Right atrium auricular region (tissue), 2 donors: Measurements from ENCODE around the gene CD58. TPM values are rescaled to one million over a fixed set of nuclear protein-coding genes. Genes with fewer than 3 reads are reported as not detected.

Experiments used
- DNase-seq: peaks from one replicate; pipeline ENCODE4 v3.0.0-alpha.2; 2019; ENCODE audit warnings: low spot score
- H3K27ac ChIP-seq, 2 donors: fragments of 200-600 bp; sonication (generic); 1 replicate in 1 of 2; 2 replicates in 1 of 2; pipeline ENCODE4 v1.5.1; 2016 to 2019
- H3K27me3 ChIP-seq, 2 donors: fragments of 200-600 bp; sonication (generic); one replicate each; pipeline versions ENCODE4 v1.5.1 to v1.6.0; 2017 to 2019
- H3K36me3 ChIP-seq: fragments of 200-600 bp; sonication (generic); one replicate; pipeline ENCODE4 v1.5.1; 2016
- H3K4me1 ChIP-seq, 2 donors: fragments of 200-600 bp; sonication (generic); one replicate each; pipeline versions ENCODE4 v1.5.1 to v1.6.0; 2017 to 2019
- H3K4me3 ChIP-seq, 2 donors: fragments of 200-600 bp; sonication (generic); 1 replicate in 1 of 2; 2 replicates in 1 of 2; pipeline ENCODE4 v1.5.1; 2017 to 2019; ENCODE audit warnings: mild to moderate bottlenecking in 1 of 2, moderate library complexity in 1 of 2
- H3K9me3 ChIP-seq, 2 donors: fragments of 200-600 bp; sonication (generic); one replicate each; pipeline ENCODE4 v1.5.1; 2019
- CTCF ChIP-seq, 2 donors: fragments of 200-600 bp; sonication (generic); IDR thresholded peaks; one replicate each; pipeline ENCODE4 v1.5.1; 2019; ENCODE audit warnings: antibody characterized with exemption in 2 of 2
- total RNA-seq, 2 donors: library from RNA; depleted of rRNA; stranded (reverse); fragments of >200 nt; gene quantifications; one replicate each; pipeline ENCODE4 v1.1.0, GENCODE V29; 2016

Gene CD58
- total RNA-seq, 2 donors from 2014 or later: 26.4 to 27.4 TPM

DNA sequence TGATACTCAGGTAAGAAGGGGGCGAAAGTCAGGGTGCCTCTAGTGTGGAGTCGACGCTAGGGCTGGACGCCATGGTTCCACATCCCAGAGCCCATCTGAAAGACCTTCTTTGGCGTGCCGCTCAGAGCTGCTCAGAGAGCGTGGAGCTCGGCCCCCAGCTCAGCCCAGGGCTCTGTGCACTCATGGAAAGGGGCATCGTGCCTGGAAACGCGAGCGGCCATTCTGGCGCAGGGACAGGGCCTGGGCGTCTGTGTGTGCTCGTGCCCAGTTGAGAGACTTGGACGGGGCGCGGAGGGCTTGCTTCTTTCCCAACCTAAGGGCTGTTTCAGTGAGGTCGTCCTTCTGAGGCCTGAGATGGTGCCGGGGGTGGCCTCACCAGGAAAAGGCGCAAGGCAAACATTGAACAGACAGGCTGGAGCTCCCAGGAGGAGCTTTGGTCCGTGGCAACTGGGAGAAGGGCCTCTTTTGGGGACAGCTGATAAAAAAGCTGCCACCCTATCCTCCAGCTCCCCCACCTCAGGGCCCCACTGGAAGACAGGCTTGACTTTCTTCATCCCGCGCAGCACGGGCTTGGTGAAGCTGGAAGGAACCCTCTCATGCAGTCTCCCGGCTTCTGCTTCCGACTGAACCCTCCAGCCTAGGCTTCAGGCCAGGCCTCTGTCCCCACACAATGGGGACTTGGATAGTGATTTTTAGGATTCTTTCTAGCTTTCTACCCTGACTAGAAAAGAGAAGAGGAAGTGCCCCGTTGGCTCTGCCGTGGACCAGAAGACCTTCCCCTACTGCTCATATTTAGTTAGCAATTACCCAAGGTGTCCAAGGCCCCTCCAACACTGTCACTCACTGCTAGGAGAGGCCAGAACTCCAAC lies 77.1 kb downstream of the CD58 start:
- no peak for TF ChIP-seq CTCF (IDR thresholded peaks at IDR 0.05)
- Histone ChIP-seq H3K27ac (no peak overlapping the region), H3K9me3 (no peaks in the 10 kb centered on the region), H3K4me1 (peaks cover 0 to 23% of the 10 kb centered on the region in 2 donors), H3K27me3 (no peaks in the 10 kb centered on the region), H3K4me3 (no peak overlapping the region), H3K36me3 (no peaks in the 10 kb centered on the region)
- no peak for DNase-seq

- DNase-seq: no peak
- Histone ChIP-seq H3K27me3 (no peaks in the 10 kb centered on the region), H3K27ac (no peak overlapping the region), H3K4me3 (no peak overlapping the region), H3K9me3 (no peaks in the 10 kb centered on the region), H3K4me1 (peaks cover 0 to 22% of the 10 kb centered on the region in 2 donors), H3K36me3 (no peaks in the 10 kb centered on the region)
- TF ChIP-seq CTCF (IDR thresholded peaks at IDR 0.05): no peak
Measured at GRCh38 chr1:116493036-116493435, 77.8 kb downstream of the CD58 start.

DNA sequence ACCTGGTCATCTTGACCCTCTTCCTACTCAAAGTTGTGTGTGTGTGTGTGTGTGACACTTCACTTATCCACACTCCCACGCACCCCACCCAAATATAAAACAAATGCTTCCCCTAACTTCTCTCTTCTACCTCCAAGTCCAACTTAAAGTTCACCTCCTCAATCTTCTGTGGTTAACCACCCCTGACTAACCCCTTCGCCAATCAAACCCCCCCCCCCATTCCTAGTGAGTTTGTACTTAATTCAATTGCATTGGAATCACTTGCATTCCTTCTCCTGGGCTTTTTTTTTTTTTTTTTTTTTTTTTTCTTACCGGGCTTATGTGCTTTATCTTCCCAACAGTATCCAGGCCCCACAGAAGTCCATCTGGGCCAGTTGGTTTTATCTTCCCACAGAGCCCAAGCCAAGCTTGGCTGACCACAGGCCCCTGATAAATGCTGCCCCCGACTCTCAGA lies 78.4 kb downstream of the CD58 start:
- Histone ChIP-seq H3K4me1 (peaks cover 0 to 22% of the 10 kb centered on the region in 2 donors), H3K27ac (no peak overlapping the region), H3K36me3 (no peaks in the 10 kb centered on the region)

GRCh38 chr1:116491700-116492357 lies 79.0 kb downstream of the CD58 start:
- Histone ChIP-seq H3K27me3 (no peaks in the 10 kb centered on the region), H3K4me1 (peaks cover 0 to 22% of the 10 kb centered on the region in 2 donors), H3K36me3 (no peaks in the 10 kb centered on the region), H3K4me3 (no peak overlapping the region), H3K27ac (no peak overlapping the region), H3K9me3 (no peaks in the 10 kb centered on the region)
- DNase-seq: no peak
- no peak for TF ChIP-seq CTCF (IDR thresholded peaks at IDR 0.05)

More for the DNA sequence above, 78.4 kb downstream of the CD58 start:
- DNase-seq: no peak
- Histone ChIP-seq H3K27me3 (no peaks in the 10 kb centered on the region), H3K4me3 (no peak overlapping the region), H3K9me3 (no peaks in the 10 kb centered on the region)
- no peak for TF ChIP-seq CTCF (IDR thresholded peaks at IDR 0.05)

GRCh38 chr1:116490588-116490987 lies 80.2 kb downstream of the CD58 start:
- H3K27me3 ChIP-seq: no peaks in the 10 kb centered on the region
- no peak overlapping the region for H3K27ac ChIP-seq
- TF ChIP-seq CTCF (IDR thresholded peaks at IDR 0.05): no peak
- no peaks in the 10 kb centered on the region for H3K36me3 ChIP-seq
- H3K9me3 ChIP-seq: no peaks in the 10 kb centered on the region
- DNase-seq: no peak
- peaks cover 0 to 10% of the 10 kb centered on the region in 2 donors for H3K4me1 ChIP-seq
- H3K4me3 ChIP-seq: no peak overlapping the region
